CD4-positive, alpha-beta T cell (primary cell): Measurements from ENCODE around the gene RRM1. TPM values are rescaled to one million over a fixed set of nuclear protein-coding genes. Genes with fewer than 3 reads are reported as not detected.

ENCODE experiments used
- ATAC-seq: fragments of 200-7000 bp; cut with Tn5 transposase; one replicate; pipeline ENCODE4 v1.10.0; 2022; ENCODE audit warnings: mild to moderate bottlenecking; ENCODE audit not compliant: poor library complexity
- CTCF ChIA-PET: fragments of 350-600 bp; sonication (Branson Sonifier 250); formaldehyde crosslinking; loops from one replicate; lab custom pipeline; 2021; ENCODE audit warnings: antibody characterized with exemption, inconsistent platforms; lab: Charles Lee
- POLR2A ChIA-PET: fragments of 350-600 bp; sonication (Branson Sonifier 250); formaldehyde crosslinking; loops from one replicate; lab custom pipeline; 2021; ENCODE audit warnings: antibody characterized with exemption, inconsistent platforms; lab: Charles Lee
- DNase-seq, 14 experiments: peaks; one replicate each; pipeline ENCODE4 v3.0.0-alpha.2; 2013 to 2020; ENCODE audit warnings: mixed read lengths in 2 of 14
- H3K27ac ChIP-seq, 2 donors: one replicate each; pipeline versions ENCODE4 v1.5.1 to v1.7.0; 2013; ENCODE audit warnings: low read length in 2 of 2, low read depth in 1 of 2, mild to moderate bottlenecking in 1 of 2
- H3K27me3 ChIP-seq, 2 experiments: 1 replicate in 1 of 2; 2 replicates in 1 of 2; pipeline versions ENCODE4 v1.6.1 to v1.7.0; 2013; ENCODE audit warnings: low read length in 2 of 2, control low read depth in 1 of 2, mild to moderate bottlenecking in 1 of 2, moderate library complexity in 1 of 2; ENCODE audit not compliant: insufficient read depth in 2 of 2, control insufficient read depth in 1 of 2
- H3K36me3 ChIP-seq: one replicate; pipeline ENCODE4 v1.6.1; 2013; ENCODE audit warnings: low read length, control low read depth; ENCODE audit not compliant: insufficient read depth
- H3K4me1 ChIP-seq: one replicate; pipeline ENCODE4 v1.6.1; 2013; ENCODE audit warnings: low read length, control low read depth; ENCODE audit not compliant: insufficient read depth
- H3K4me3 ChIP-seq: one replicate; pipeline ENCODE4 v1.5.1; 2013; ENCODE audit warnings: mild to moderate bottlenecking, low read length, moderate library complexity
- H3K9me3 ChIP-seq, 2 experiments: 1 replicate in 1 of 2; 2 replicates in 1 of 2; pipeline versions ENCODE4 v1.6.1 to v1.7.0; 2013; ENCODE audit warnings: low read length in 2 of 2, mild to moderate bottlenecking in 2 of 2, control low read depth in 1 of 2, moderate library complexity in 1 of 2; ENCODE audit not compliant: control insufficient read depth in 1 of 2, insufficient read depth in 1 of 2
- H3K27ac Mint-ChIP-seq: one replicate; pipeline ENCODE4 v1.8.0; 2020; ENCODE audit warnings: mixed read lengths
- H3K27me3 Mint-ChIP-seq: one replicate; pipeline ENCODE4 v1.8.0; 2021; ENCODE audit warnings: mixed read lengths
- H3K36me3 Mint-ChIP-seq: one replicate; pipeline ENCODE4 v1.8.0; 2021; ENCODE audit warnings: low read depth, mixed read lengths
- H3K4me1 Mint-ChIP-seq: one replicate; pipeline ENCODE4 v1.8.0; 2021; ENCODE audit warnings: low read depth, mixed read lengths
- H3K4me3 Mint-ChIP-seq: one replicate; pipeline ENCODE4 v1.8.0; 2020; ENCODE audit warnings: mild to moderate bottlenecking, mixed read lengths
- H3K9me3 Mint-ChIP-seq: one replicate; pipeline ENCODE4 v1.8.0; 2020; ENCODE audit warnings: mixed read lengths
- intact Hi-C, 2 experiments: fragments of 100-400 bp; cut with DNase I in 1 of 2; cut with micrococcal nuclease in 1 of 2; formaldehyde crosslinking; loops; one replicate each; pipeline versions ENCODE4 v1.15.1 to v1.9.0; 2023 to 2025; cut with DNase I, micrococcal nuclease
- total RNA-seq, 174 experiments: library from RNA in 2 of 174; stranded (reverse) in 2 of 174; gene quantifications; one replicate each; pipeline ENCODE4 v1.2.3 and lab custom pipeline; 2021 to 2026
- TF ChIP-seq, protein P1 (sequence below): fragments of 200-600 bp; IDR thresholded peaks from one replicate; pipeline ENCODE4 v1.8.0; 2022; ENCODE audit warnings: antibody characterized with exemption, mild to moderate bottlenecking

The RRM1 gene
- total RNA-seq, 2 experiments from 2014 or later = 64.7 to 73.1 TPM

DNA sequence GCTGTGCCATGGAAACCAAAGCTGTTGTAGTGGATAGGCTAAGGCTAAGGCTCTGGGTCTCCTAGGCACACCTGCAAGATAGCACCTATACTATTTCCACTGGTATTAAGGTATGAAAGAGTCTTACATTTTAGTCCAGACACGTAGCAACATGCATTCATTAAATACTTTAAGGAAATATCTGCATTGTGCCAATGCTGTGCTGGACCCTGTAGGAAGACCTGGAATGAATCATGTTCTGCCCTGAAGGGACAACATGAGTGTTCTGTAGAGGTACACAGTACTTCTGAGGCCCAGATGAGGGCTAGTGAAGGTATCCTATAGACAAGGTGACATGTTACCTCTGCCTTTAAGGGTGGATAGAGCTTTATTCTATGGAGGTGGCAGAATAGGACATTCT, 35.2 kb upstream of the RRM1 start:
- Histone ChIP-seq H3K9me3 (no peaks in the 10 kb centered on the region), H3K27ac (no peak overlapping the region), H3K4me1 (peaks cover 14% of the 10 kb centered on the region), H3K36me3 (peaks cover 63% of the 10 kb centered on the region), H3K27me3 (no peaks in the 10 kb centered on the region), H3K4me3 (no peak overlapping the region)
- ChIA-PET POLR2A (interaction anchor here (0.9 kb wide), 1 partner anchor 117 kb away, joined by 3 read pairs; no protein-coding TSS in a partner anchor), CTCF (interaction anchor here (1.2 to 1.9 kb wide), 2 partner anchors 13 to 210 kb away, joined by 4 to 5 read pairs; no protein-coding TSS in a partner anchor)
- Mint-ChIP-seq H3K4me1 (peaks cover 51% of the 10 kb centered on the region), H3K9me3 (no peaks in the 10 kb centered on the region), H3K27me3 (no peaks in the 10 kb centered on the region), H3K27ac (peak overlapping the region; percentile 76), H3K4me3 (no peak overlapping the region), H3K36me3 (peaks cover 89% of the 10 kb centered on the region)
- intact Hi-C loops = no loop called here
- DNase-seq (no peak), ATAC-seq (no peak)
- TF ChIP-seq, protein P1, sequence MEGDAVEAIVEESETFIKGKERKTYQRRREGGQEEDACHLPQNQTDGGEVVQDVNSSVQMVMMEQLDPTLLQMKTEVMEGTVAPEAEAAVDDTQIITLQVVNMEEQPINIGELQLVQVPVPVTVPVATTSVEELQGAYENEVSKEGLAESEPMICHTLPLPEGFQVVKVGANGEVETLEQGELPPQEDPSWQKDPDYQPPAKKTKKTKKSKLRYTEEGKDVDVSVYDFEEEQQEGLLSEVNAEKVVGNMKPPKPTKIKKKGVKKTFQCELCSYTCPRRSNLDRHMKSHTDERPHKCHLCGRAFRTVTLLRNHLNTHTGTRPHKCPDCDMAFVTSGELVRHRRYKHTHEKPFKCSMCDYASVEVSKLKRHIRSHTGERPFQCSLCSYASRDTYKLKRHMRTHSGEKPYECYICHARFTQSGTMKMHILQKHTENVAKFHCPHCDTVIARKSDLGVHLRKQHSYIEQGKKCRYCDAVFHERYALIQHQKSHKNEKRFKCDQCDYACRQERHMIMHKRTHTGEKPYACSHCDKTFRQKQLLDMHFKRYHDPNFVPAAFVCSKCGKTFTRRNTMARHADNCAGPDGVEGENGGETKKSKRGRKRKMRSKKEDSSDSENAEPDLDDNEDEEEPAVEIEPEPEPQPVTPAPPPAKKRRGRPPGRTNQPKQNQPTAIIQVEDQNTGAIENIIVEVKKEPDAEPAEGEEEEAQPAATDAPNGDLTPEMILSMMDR = no peak

DNA sequence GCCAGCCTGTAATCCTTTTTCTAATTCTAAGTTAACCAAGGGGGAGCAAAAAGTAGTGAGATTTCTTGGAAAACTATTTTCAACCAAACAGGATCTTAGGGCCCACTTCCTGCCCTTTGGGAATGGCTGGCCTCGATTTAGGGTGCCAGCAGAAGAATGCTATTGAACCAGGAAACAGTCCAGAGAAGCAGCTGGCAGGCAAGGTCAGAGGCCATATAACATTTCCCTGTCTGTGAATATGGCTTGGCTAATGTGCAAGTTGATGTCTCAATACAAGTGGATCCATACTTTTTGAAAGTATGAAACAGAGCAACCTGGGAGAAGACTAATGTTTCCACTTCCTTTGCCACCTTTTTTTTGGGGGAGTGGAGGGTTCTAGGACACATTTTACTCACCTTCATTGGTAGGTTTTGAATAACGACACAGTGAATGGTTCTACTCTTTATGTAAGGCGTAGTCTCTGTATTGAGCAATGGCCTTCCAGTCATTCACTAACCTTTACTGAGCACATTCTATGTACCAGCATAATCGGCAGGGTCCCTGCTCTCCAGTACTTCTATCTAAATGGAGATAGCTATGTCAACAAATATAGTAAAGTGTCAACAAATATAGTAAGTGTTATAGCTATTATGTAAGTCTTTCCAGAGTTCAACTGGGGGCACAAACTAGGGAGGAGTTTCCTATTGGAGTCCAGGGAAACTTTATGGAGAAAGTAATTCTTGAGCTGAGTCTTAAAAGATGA, 34.2 kb upstream of the RRM1 start:
- H3K4me1 Mint-ChIP-seq = peaks cover 57% of the 10 kb centered on the region
- H3K36me3 Mint-ChIP-seq = peaks cover 82% of the 10 kb centered on the region
- no peak for ATAC-seq
- ChIA-PET POLR2A (interaction anchor here (1.8 kb wide), 1 partner anchor 219 kb away, joined by 5 read pairs; the partner anchor contains the start of gene RHOG), CTCF (interaction anchor here (1.2 to 1.8 kb wide), 3 partner anchors 13 to 211 kb away, joined by 4 to 6 read pairs (median 4); partner anchors contain the start of gene STIM1)
- TF ChIP-seq, protein P1 = no peak
- H3K4me1 ChIP-seq = peaks cover 23% of the 10 kb centered on the region
- H3K27ac ChIP-seq = no peak overlapping the region
- H3K27me3 ChIP-seq = no peaks in the 10 kb centered on the region
- no peak overlapping the region for H3K4me3 ChIP-seq
- intact Hi-C loops = no loop called here
- no peak overlapping the region for H3K4me3 Mint-ChIP-seq
- DNase-seq = no peak
- no peaks in the 10 kb centered on the region for H3K27me3 Mint-ChIP-seq
- peak overlapping the region; percentile 76 for H3K27ac Mint-ChIP-seq
- no peaks in the 10 kb centered on the region for H3K9me3 Mint-ChIP-seq
- H3K36me3 ChIP-seq = peaks cover 57% of the 10 kb centered on the region
- H3K9me3 ChIP-seq = no peaks in the 10 kb centered on the region

DNA sequence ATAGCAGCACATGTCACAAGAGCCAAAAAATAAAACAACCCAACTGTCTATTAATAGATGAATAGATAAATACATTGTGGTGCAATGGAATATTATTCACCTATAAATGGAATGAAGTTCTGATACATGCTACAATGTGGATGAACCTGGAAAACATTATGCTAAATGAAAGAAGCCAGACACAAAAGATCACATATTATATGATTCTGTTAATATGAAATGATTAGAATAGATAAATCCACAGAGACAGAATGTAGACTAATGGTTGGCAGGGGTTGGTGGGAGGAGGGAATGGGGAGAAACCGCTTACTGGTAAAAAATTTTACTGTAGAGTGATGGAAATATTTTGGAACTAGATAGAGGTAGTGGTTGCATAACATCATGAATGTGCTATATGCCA, 32.9 kb upstream of the RRM1 start:
- POLR2A ChIA-PET = interaction anchor here (1.8 kb wide), 1 partner anchor 220 kb away, joined by 5 read pairs; the partner anchor contains the start of gene RHOG

More for the DNA sequence above, 32.9 kb upstream of the RRM1 start:
- Histone ChIP-seq H3K36me3 (peaks cover 45% of the 10 kb centered on the region), H3K27me3 (no peaks in the 10 kb centered on the region), H3K9me3 (no peaks in the 10 kb centered on the region), H3K27ac (no peak overlapping the region), H3K4me1 (peaks cover 36% of the 10 kb centered on the region), H3K4me3 (no peak overlapping the region)
- H3K27ac Mint-ChIP-seq = peak overlapping the region; percentile 76
- DNase-seq (no peak), ATAC-seq (no peak)
- no peak overlapping the region for H3K4me3 Mint-ChIP-seq
- CTCF ChIA-PET = interaction anchor here (1.6 to 1.8 kb wide), 2 partner anchors 11 to 207 kb away, joined by 4 to 6 read pairs; partner anchors contain the start of gene STIM1
- H3K36me3 Mint-ChIP-seq = peaks cover 71% of the 10 kb centered on the region
- intact Hi-C loops = no loop called here
- H3K27me3 Mint-ChIP-seq = no peaks in the 10 kb centered on the region
- H3K9me3 Mint-ChIP-seq = no peaks in the 10 kb centered on the region
- TF ChIP-seq, protein P1 = no peak
- H3K4me1 Mint-ChIP-seq = peaks cover 60% of the 10 kb centered on the region
